Aorta (tissue), 5 donors: ENCODE measurements around the gene RSAD1. TPM values are rescaled to one million over a fixed set of nuclear protein-coding genes. Genes with fewer than 3 reads are reported as not detected.

Experiments used
- ATAC-seq: fragments of 200-7000 bp; cut with Tn5 transposase; one replicate; pipeline ENCODE4 v1.9.1; 2022; ENCODE audit warnings: moderate library complexity; ENCODE audit not compliant: low FRiP score
- DNase-seq, 2 donors: peaks; one replicate each; pipeline ENCODE4 v3.0.0-alpha.2; 2020
- H3K27ac ChIP-seq, 2 donors: one replicate each; pipeline ENCODE4 v1.5.1; 2013; ENCODE audit warnings: low read length in 2 of 2, mild to moderate bottlenecking in 2 of 2, moderate library complexity in 2 of 2, control low read depth in 1 of 2, inconsistent platforms in 1 of 2, low read depth in 1 of 2
- H3K27me3 ChIP-seq, 2 donors: one replicate each; pipeline ENCODE4 v1.6.1; 2013; ENCODE audit warnings: control low read depth in 1 of 2, low read length in 1 of 2, mild to moderate bottlenecking in 1 of 2, moderate library complexity in 1 of 2; ENCODE audit not compliant: insufficient read depth in 2 of 2, control insufficient read depth in 1 of 2
- H3K36me3 ChIP-seq, 2 donors: one replicate each; pipeline ENCODE4 v1.6.1; 2013; ENCODE audit warnings: control low read depth in 1 of 2, low read length in 1 of 2, mild to moderate bottlenecking in 1 of 2; ENCODE audit not compliant: insufficient read depth in 2 of 2, control insufficient read depth in 1 of 2
- H3K4me1 ChIP-seq, 2 donors: one replicate each; pipeline ENCODE4 v1.6.1; 2013; ENCODE audit warnings: low read length in 2 of 2, control low read depth in 1 of 2, mild to moderate bottlenecking in 1 of 2, moderate library complexity in 1 of 2; ENCODE audit not compliant: insufficient read depth in 2 of 2, control insufficient read depth in 1 of 2
- H3K4me3 ChIP-seq, 2 donors: one replicate each; pipeline ENCODE4 v1.5.1; 2013; ENCODE audit warnings: low read length in 2 of 2, control low read depth in 1 of 2, mild to moderate bottlenecking in 1 of 2
- H3K9me3 ChIP-seq: one replicate; pipeline ENCODE4 v1.6.1; 2013; ENCODE audit warnings: mild to moderate bottlenecking, low read length; ENCODE audit not compliant: control insufficient read depth
- WGBS, 2 donors: extraction: QIAGEN DNeasy Blood & Tissue Kit; methylation state at CpG; one replicate each; pipeline ENCODE4 v1.1.7; 2013; 5-methylcytosine and 5-hydroxymethylcytosine counted together
- intact Hi-C, 2 donors: fragments of 100-400 bp; cut with DNase I; formaldehyde crosslinking; loops; one replicate each; pipeline versions ENCODE4 v1.14.2 to v1.15.0; 2022
- polyA plus RNA-seq, 2 donors: library from polyadenylated mRNA; stranded (reverse); fragments of 200-250 nt; gene quantifications; one replicate each; pipeline ENCODE4 v1.2.3, GENCODE V29; 2013
- total RNA-seq, 2 donors: library from RNA; stranded (reverse); fragmentation: NEBNext Ultra II Directional; extraction: Animal tissue kit (Norgen Biotek cat#: 25700); gene quantifications; one replicate each; pipeline ENCODE4 v1.2.1, GENCODE V29; 2021
- donor health status: healthy with polysubstance abuse.
- donor health status: Bipolar disorder and iron deficiency.
- donor health status: DM: no; HTN: no; CAD: no.
- donor health status: DM: no; HTN: no; CAD: no.
- donor health status: DM: yes; HTN: yes; CAD: no.

RSAD1 gene
- total and polyA plus RNA-seq, 4 donors, result 12.1 to 42.3 (median 35.7) TPM

DNA sequence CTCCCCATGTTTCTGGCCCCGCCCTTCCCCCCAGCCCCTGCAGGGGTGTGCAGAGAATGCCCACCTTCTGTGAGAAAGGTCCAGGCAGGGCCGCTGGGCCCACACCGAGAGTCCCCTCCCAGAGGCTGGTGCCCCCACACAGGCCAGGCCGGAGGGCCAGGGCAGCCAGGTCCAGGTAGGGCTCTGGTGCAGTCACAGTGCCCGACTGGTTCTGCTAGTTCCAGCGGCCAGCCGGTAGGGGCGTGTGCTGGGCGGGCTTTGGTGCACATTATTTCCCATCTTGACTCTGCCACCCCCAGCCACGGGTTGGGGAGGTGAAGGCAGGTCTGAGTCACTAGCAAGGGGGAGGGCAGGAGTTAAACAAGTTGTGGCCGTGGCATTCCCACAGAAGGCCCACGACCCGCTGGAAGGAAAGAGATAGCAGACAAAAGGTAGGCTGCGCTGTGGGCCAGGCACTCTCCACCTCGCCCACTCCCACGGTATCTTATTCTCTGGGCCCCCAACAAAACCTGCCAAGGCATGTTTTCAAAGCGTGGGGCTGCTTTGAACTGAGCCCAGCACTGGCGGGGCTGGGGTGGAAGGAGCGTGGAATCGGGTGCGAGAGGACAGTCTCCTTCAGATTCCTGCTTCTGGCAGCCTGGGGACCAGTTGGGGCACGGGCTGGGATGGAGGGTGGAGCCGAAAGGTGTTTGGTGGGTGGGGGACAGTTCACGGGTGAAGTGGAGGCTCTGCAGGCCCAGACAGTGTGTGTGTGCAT is 55.7 kb downstream of the RSAD1 start:
- H3K27ac ChIP-seq, result no peak overlapping the region
- no peaks in the 10 kb centered on the region for H3K4me1 ChIP-seq
- intact Hi-C loops, result no loop called here
- no peaks in the 10 kb centered on the region for H3K36me3 ChIP-seq
- DNase-seq (no peak), ATAC-seq (no peak)
- peaks cover 0 to 2% of the 10 kb centered on the region in 2 donors for H3K27me3 ChIP-seq
- no peaks in the 10 kb centered on the region for H3K9me3 ChIP-seq
- 61 to 70% methylated on average over 24 of the region's 24 CpGs for WGBS, 2 donors
- H3K4me3 ChIP-seq, result no peak overlapping the region

DNA sequence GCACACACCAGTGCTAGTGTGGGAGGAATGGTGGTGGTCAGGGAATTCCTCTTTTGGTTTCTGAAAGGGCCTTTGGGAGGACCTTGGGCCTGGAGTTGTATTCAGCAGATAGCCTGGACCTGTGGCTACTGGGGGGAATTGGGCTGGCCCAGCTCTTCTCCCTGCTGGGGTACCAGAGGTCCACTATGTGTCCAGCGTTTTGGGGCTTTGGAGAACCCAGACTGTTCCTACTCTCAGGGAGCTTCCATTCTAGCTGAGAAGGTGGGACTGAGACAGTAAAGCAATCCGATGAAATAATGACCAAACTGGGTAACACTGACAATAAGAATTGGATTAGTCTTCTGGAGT is 56.3 kb downstream of the RSAD1 start:
- intact Hi-C loops, result no loop called here
- Histone ChIP-seq H3K4me3 (no peak overlapping the region), H3K27me3 (peaks cover 0 to 2% of the 10 kb centered on the region in 2 donors), H3K27ac (no peak overlapping the region), H3K9me3 (no peaks in the 10 kb centered on the region), H3K4me1 (no peaks in the 10 kb centered on the region), H3K36me3 (no peaks in the 10 kb centered on the region)
- 95 to 100% methylated on average over 2 of the region's 2 CpGs for WGBS, 2 donors
- DNase-seq (no peak), ATAC-seq (no peak)

DNA sequence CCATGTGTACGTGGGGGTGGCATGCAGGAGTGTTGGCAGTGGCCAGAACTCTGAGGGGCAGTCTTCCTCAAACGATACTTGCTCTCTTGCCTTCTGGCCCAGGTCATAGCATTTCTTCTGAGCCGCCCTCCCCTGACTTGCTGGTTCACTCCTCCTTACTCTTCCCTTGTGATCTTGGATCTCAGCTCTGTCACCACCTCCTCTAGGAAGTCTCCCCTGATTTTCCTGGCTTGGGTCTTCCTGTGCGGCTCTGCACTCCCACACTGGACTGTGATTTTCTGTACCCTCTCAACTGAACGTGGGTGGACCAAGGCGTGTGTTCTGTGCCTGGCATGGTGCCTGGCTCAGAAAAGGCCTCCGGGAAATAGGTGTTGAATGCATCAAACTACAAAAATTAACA is 56.7 kb downstream of the RSAD1 start:
- no peaks in the 10 kb centered on the region for H3K4me1 ChIP-seq
- no peaks in the 10 kb centered on the region for H3K36me3 ChIP-seq
- 78 to 79% methylated on average over 7 of the region's 7 CpGs for WGBS, 2 donors
- intact Hi-C loops, result no loop called here
- DNase-seq, result no peak
- H3K27me3 ChIP-seq, result peaks cover 0 to 2% of the 10 kb centered on the region in 2 donors
- H3K4me3 ChIP-seq, result no peak overlapping the region
- no peaks in the 10 kb centered on the region for H3K9me3 ChIP-seq
- ATAC-seq, result no peak
- H3K27ac ChIP-seq, result no peak overlapping the region

Other genes with a start within 250 kb of the RSAD1 start
- gene TMEM92, start 204.4 kb upstream of the RSAD1 start, total RNA-seq, result 1 to 10 TPM in 1 of 2 donors, under 1 TPM in 1; 0.94 to 1.4 TPM
- 10 to 100 TPM in 1 of 2 donors, not detected in 1; 12.4 TPM for gene TMEM92, start 204.4 kb upstream of the RSAD1 start, polyA plus RNA-seq
- 10 to 100 TPM; 16.4 to 22.2 TPM for gene XYLT2, start 132.7 kb upstream of the RSAD1 start, total RNA-seq
- 10 to 100 TPM in 1 of 2 donors, 1 to 10 TPM in 1; 4.0 to 19.3 TPM for gene XYLT2, start 132.7 kb upstream of the RSAD1 start, polyA plus RNA-seq
- 10 to 100 TPM; 34.8 TPM for gene MRPL27, start 105.7 kb upstream of the RSAD1 start, total RNA-seq
- gene MRPL27, start 105.7 kb upstream of the RSAD1 start, polyA plus RNA-seq, result 100 to 1,000 TPM in 1 of 2 donors, 10 to 100 TPM in 1; 90.9 to 103 TPM
- gene EME1, start 105.6 kb upstream of the RSAD1 start, total RNA-seq, result 1 to 10 TPM in 1 of 2 donors, not detected in 1; 2.0 TPM
- gene EME1, start 105.6 kb upstream of the RSAD1 start, polyA plus RNA-seq, result under 1 TPM in 1 of 2 donors, not detected in 1; 0.49 TPM
- gene LRRC59, start 81.3 kb upstream of the RSAD1 start, total RNA-seq, result 10 to 100 TPM; 46.7 to 77.6 TPM
- gene LRRC59, start 81.3 kb upstream of the RSAD1 start, polyA plus RNA-seq, result 10 to 100 TPM; 33.1 to 44.1 TPM
- gene ACSF2, start 52.6 kb upstream of the RSAD1 start, total RNA-seq, result 10 to 100 TPM; 17.8 to 35.8 TPM
- 10 to 100 TPM; 29.2 to 35.1 TPM for gene ACSF2, start 52.6 kb upstream of the RSAD1 start, polyA plus RNA-seq
- under 1 TPM in 1 of 2 donors, not detected in 1; 0.57 TPM for gene CHAD, start 10.0 kb upstream of the RSAD1 start, total RNA-seq
- 1 to 10 TPM in 1 of 2 donors, under 1 TPM in 1; 0.20 to 2.3 TPM for gene CHAD, start 10.0 kb upstream of the RSAD1 start, polyA plus RNA-seq
- gene MYCBPAP, start 29.6 kb downstream of the RSAD1 start, total RNA-seq, result 1 to 10 TPM; 1.3 to 1.8 TPM
- gene MYCBPAP, start 29.6 kb downstream of the RSAD1 start, polyA plus RNA-seq, result 1 to 10 TPM in 1 of 2 donors, under 1 TPM in 1; 0.77 to 1.0 TPM
- not detected for gene EPN3, start 53.9 kb downstream of the RSAD1 start, total RNA-seq
- gene EPN3, start 53.9 kb downstream of the RSAD1 start, polyA plus RNA-seq, result 1 to 10 TPM; 1.5 to 1.9 TPM
- gene SPATA20, start 68.3 kb downstream of the RSAD1 start, total RNA-seq, result 10 to 100 TPM; 27.8 to 41.9 TPM
- gene SPATA20, start 68.3 kb downstream of the RSAD1 start, polyA plus RNA-seq, result 10 to 100 TPM; 16.7 to 64.0 TPM
- gene CACNA1G, start 81.9 kb downstream of the RSAD1 start, total RNA-seq, result 1 to 10 TPM in 1 of 2 donors, under 1 TPM in 1; 0.29 to 2.8 TPM
- gene CACNA1G, start 81.9 kb downstream of the RSAD1 start, polyA plus RNA-seq, result not detected
- 10 to 100 TPM; 25.7 to 54.9 TPM for gene ABCC3, start 156.0 kb downstream of the RSAD1 start, total RNA-seq
- 100 to 1,000 TPM in 1 of 2 donors, 1 to 10 TPM in 1; 9.9 to 145 TPM for gene ABCC3, start 156.0 kb downstream of the RSAD1 start, polyA plus RNA-seq
- 10 to 100 TPM; 53.2 to 55.5 TPM for gene ANKRD40, start 229.1 kb downstream of the RSAD1 start, total RNA-seq
- 10 to 100 TPM; 19.1 to 20.5 TPM for gene ANKRD40, start 229.1 kb downstream of the RSAD1 start, polyA plus RNA-seq
- 100 to 1,000 TPM; 123 to 189 TPM for gene LUC7L3, start 240.7 kb downstream of the RSAD1 start, total RNA-seq
- gene LUC7L3, start 240.7 kb downstream of the RSAD1 start, polyA plus RNA-seq, result 100 to 1,000 TPM; 147 to 852 TPM